ENCODE results near the gene THRB.
"Not testable (repeated sequence)": the region's sequence is repeated elsewhere in the genome, so short reads cannot be mapped to it uniquely, and the experiment has no call there.

The THRB gene

GRCh38 chr3:24435584-24435983, 59.1 kb downstream of the THRB start:
- Histone ChIP-seq H3K9me3 (ENCODE audit: control insufficient read depth, low read length) (no peaks in the 10 kb centered on the region), H3K4me1 (ENCODE audit: control insufficient read depth, insufficient read depth, low read length, poor library complexity, severe bottlenecking) (no peaks in the 10 kb centered on the region), H3K4me3 (ENCODE audit: insufficient read depth, low read depth, low read length, poor library complexity, severe bottlenecking) (no peak overlapping the region), H3K36me3 (ENCODE audit: control insufficient read depth, insufficient read depth, low read length) (no peaks in the 10 kb centered on the region), H3K27ac (ENCODE audit: insufficient read depth, low read length, poor library complexity, severe bottlenecking) (no peak overlapping the region), H3K27me3 (replicated peaks; ENCODE audit: control insufficient read depth, insufficient read depth, low read length, poor library complexity, severe bottlenecking) (no peaks in the 10 kb centered on the region)
- no peak for DNase-seq

- Histone ChIP-seq H3K4me1 (ENCODE audit: control insufficient read depth, insufficient read depth, low read length, poor library complexity, severe bottlenecking) (no peaks in the 10 kb centered on the region), H3K9me3 (ENCODE audit: control insufficient read depth, low read length) (no peaks in the 10 kb centered on the region), H3K27ac (ENCODE audit: insufficient read depth, low read length, poor library complexity, severe bottlenecking) (no peak overlapping the region), H3K4me3 (ENCODE audit: insufficient read depth, low read depth, low read length, poor library complexity, severe bottlenecking) (no peak overlapping the region), H3K36me3 (ENCODE audit: control insufficient read depth, insufficient read depth, low read length) (no peaks in the 10 kb centered on the region), H3K27me3 (replicated peaks; ENCODE audit: control insufficient read depth, insufficient read depth, low read length, poor library complexity, severe bottlenecking) (no peaks in the 10 kb centered on the region)
- no peak for DNase-seq
Observed at GRCh38 chr3:24434651-24435050, 60.0 kb downstream of the THRB start.

GRCh38 chr3:24433838-24434591, 60.6 kb downstream of the THRB start:
- Histone ChIP-seq H3K36me3 (ENCODE audit: control insufficient read depth, insufficient read depth, low read length) (no peaks in the 10 kb centered on the region), H3K9me3 (ENCODE audit: control insufficient read depth, low read length) (no peaks in the 10 kb centered on the region), H3K4me1 (ENCODE audit: control insufficient read depth, insufficient read depth, low read length, poor library complexity, severe bottlenecking) (no peaks in the 10 kb centered on the region), H3K4me3 (ENCODE audit: insufficient read depth, low read depth, low read length, poor library complexity, severe bottlenecking) (no peak overlapping the region), H3K27me3 (replicated peaks; ENCODE audit: control insufficient read depth, insufficient read depth, low read length, poor library complexity, severe bottlenecking) (no peaks in the 10 kb centered on the region), H3K27ac (ENCODE audit: insufficient read depth, low read length, poor library complexity, severe bottlenecking) (no peak overlapping the region)
- DNase-seq: no peak

- Histone ChIP-seq H3K4me3 (ENCODE audit: insufficient read depth, low read depth, low read length, poor library complexity, severe bottlenecking) (no peak overlapping the region), H3K36me3 (ENCODE audit: control insufficient read depth, insufficient read depth, low read length) (no peaks in the 10 kb centered on the region), H3K4me1 (ENCODE audit: control insufficient read depth, insufficient read depth, low read length, poor library complexity, severe bottlenecking) (no peaks in the 10 kb centered on the region), H3K9me3 (ENCODE audit: control insufficient read depth, low read length) (no peaks in the 10 kb centered on the region), H3K27ac (ENCODE audit: insufficient read depth, low read length, poor library complexity, severe bottlenecking) (no peak overlapping the region), H3K27me3 (replicated peaks; ENCODE audit: control insufficient read depth, insufficient read depth, low read length, poor library complexity, severe bottlenecking) (no peaks in the 10 kb centered on the region)
- no peak for DNase-seq
Observed at GRCh38 chr3:24432989-24433388, 61.7 kb downstream of the THRB start.

GRCh38 chr3:24428481-24428880, 66.2 kb downstream of the THRB start:
- H3K27me3 ChIP-seq (replicated peaks; ENCODE audit: control insufficient read depth, insufficient read depth, low read length, poor library complexity, severe bottlenecking): no peaks in the 10 kb centered on the region
- no peak for DNase-seq
- H3K36me3 ChIP-seq (ENCODE audit: control insufficient read depth, insufficient read depth, low read length): no peaks in the 10 kb centered on the region
- no peak overlapping the region for H3K4me3 ChIP-seq (ENCODE audit: insufficient read depth, low read depth, low read length, poor library complexity, severe bottlenecking)
- no peak overlapping the region for H3K27ac ChIP-seq (ENCODE audit: insufficient read depth, low read length, poor library complexity, severe bottlenecking)
- no peaks in the 10 kb centered on the region for H3K4me1 ChIP-seq (ENCODE audit: control insufficient read depth, insufficient read depth, low read length, poor library complexity, severe bottlenecking)
- H3K9me3 ChIP-seq (ENCODE audit: control insufficient read depth, low read length): no peaks in the 10 kb centered on the region

GRCh38 chr3:24426896-24427295, 67.8 kb downstream of the THRB start:
- Histone ChIP-seq H3K27me3 (replicated peaks; ENCODE audit: control insufficient read depth, insufficient read depth, low read length, poor library complexity, severe bottlenecking) (no peaks in the 10 kb centered on the region), H3K27ac (ENCODE audit: insufficient read depth, low read length, poor library complexity, severe bottlenecking) (no peak overlapping the region), H3K4me3 (ENCODE audit: insufficient read depth, low read depth, low read length, poor library complexity, severe bottlenecking) (no peak overlapping the region), H3K9me3 (ENCODE audit: control insufficient read depth, low read length) (no peaks in the 10 kb centered on the region), H3K4me1 (ENCODE audit: control insufficient read depth, insufficient read depth, low read length, poor library complexity, severe bottlenecking) (no peaks in the 10 kb centered on the region), H3K36me3 (ENCODE audit: control insufficient read depth, insufficient read depth, low read length) (no peaks in the 10 kb centered on the region)
- DNase-seq: no peak

- DNase-seq; H3K27ac ChIP-seq (ENCODE audit: insufficient read depth, low read length, poor library complexity, severe bottlenecking); H3K4me1 ChIP-seq (ENCODE audit: control insufficient read depth, insufficient read depth, low read length, poor library complexity, severe bottlenecking); H3K9me3 ChIP-seq (ENCODE audit: control insufficient read depth, low read length); H3K36me3 ChIP-seq (ENCODE audit: control insufficient read depth, insufficient read depth, low read length); H3K27me3 ChIP-seq (replicated peaks; ENCODE audit: control insufficient read depth, insufficient read depth, low read length, poor library complexity, severe bottlenecking); H3K4me3 ChIP-seq (ENCODE audit: insufficient read depth, low read depth, low read length, poor library complexity, severe bottlenecking): not testable (repeated sequence)
Observed at GRCh38 chr3:24420829-24421228, 73.8 kb downstream of the THRB start.

- H3K4me3 ChIP-seq (ENCODE audit: insufficient read depth, low read depth, low read length, poor library complexity, severe bottlenecking): no peak overlapping the region
- H3K27ac ChIP-seq (ENCODE audit: insufficient read depth, low read length, poor library complexity, severe bottlenecking): no peak overlapping the region
- H3K36me3 ChIP-seq (ENCODE audit: control insufficient read depth, insufficient read depth, low read length): no peaks in the 10 kb centered on the region
- H3K27me3 ChIP-seq (replicated peaks; ENCODE audit: control insufficient read depth, insufficient read depth, low read length, poor library complexity, severe bottlenecking): no peaks in the 10 kb centered on the region
- H3K4me1 ChIP-seq (ENCODE audit: control insufficient read depth, insufficient read depth, low read length, poor library complexity, severe bottlenecking): no peaks in the 10 kb centered on the region
- H3K9me3 ChIP-seq (ENCODE audit: control insufficient read depth, low read length): no peaks in the 10 kb centered on the region
- no peak for DNase-seq
Observed at GRCh38 chr3:24420224-24420623, 74.4 kb downstream of the THRB start.

GRCh38 chr3:24419067-24419791, 75.4 kb downstream of the THRB start:
- Histone ChIP-seq H3K36me3 (ENCODE audit: control insufficient read depth, insufficient read depth, low read length) (no peaks in the 10 kb centered on the region), H3K4me3 (ENCODE audit: insufficient read depth, low read depth, low read length, poor library complexity, severe bottlenecking) (no peak overlapping the region), H3K4me1 (ENCODE audit: control insufficient read depth, insufficient read depth, low read length, poor library complexity, severe bottlenecking) (no peaks in the 10 kb centered on the region), H3K27me3 (replicated peaks; ENCODE audit: control insufficient read depth, insufficient read depth, low read length, poor library complexity, severe bottlenecking) (no peaks in the 10 kb centered on the region), H3K9me3 (ENCODE audit: control insufficient read depth, low read length) (no peaks in the 10 kb centered on the region), H3K27ac (ENCODE audit: insufficient read depth, low read length, poor library complexity, severe bottlenecking) (no peak overlapping the region)
- no peak for DNase-seq

GRCh38 chr3:24417730-24418129, 76.9 kb downstream of the THRB start:
- Histone ChIP-seq H3K36me3 (ENCODE audit: control insufficient read depth, insufficient read depth, low read length) (no peaks in the 10 kb centered on the region), H3K4me3 (ENCODE audit: insufficient read depth, low read depth, low read length, poor library complexity, severe bottlenecking) (no peak overlapping the region), H3K9me3 (ENCODE audit: control insufficient read depth, low read length) (no peaks in the 10 kb centered on the region), H3K4me1 (ENCODE audit: control insufficient read depth, insufficient read depth, low read length, poor library complexity, severe bottlenecking) (no peaks in the 10 kb centered on the region), H3K27ac (ENCODE audit: insufficient read depth, low read length, poor library complexity, severe bottlenecking) (no peak overlapping the region), H3K27me3 (replicated peaks; ENCODE audit: control insufficient read depth, insufficient read depth, low read length, poor library complexity, severe bottlenecking) (no peaks in the 10 kb centered on the region)
- DNase-seq: no peak

All from effector memory CD4-positive, alpha-beta T cell (primary cell).